HG02798 (cell line): ENCODE data around the gene SMIM3.
"Not testable (repeated sequence)": the region's sequence is repeated elsewhere in the genome, so short reads cannot be mapped to it uniquely, and the experiment has no call there.

ENCODE experiments used
- ATAC-seq: cut with Tn5 transposase; IDR thresholded peaks from one replicate; pipeline ENCODE4 v1.9.1; 2021; ENCODE audit warnings: mild to moderate bottlenecking; ENCODE audit not compliant: unreplicated experiment, poor library complexity

Gene SMIM3

GRCh38 chr5:150789943-150790611 is 11.5 kb downstream of the SMIM3 start:
- ATAC-seq = peak; percentile 94

GRCh38 chr5:150791536-150791935 is 13.0 kb downstream of the SMIM3 start:
- no peak for ATAC-seq

- not testable (repeated sequence) for ATAC-seq
Observed at GRCh38 chr5:150793423-150793888, 14.9 kb downstream of the SMIM3 start.

GRCh38 chr5:150794927-150795326 is 16.4 kb downstream of the SMIM3 start:
- ATAC-seq = no peak

GRCh38 chr5:150797384-150797783 is 18.8 kb downstream of the SMIM3 start:
- ATAC-seq = no peak

- ATAC-seq = no peak
Observed at GRCh38 chr5:150801117-150801927, 22.8 kb downstream of the SMIM3 start.

GRCh38 chr5:150804388-150804787 is 25.8 kb downstream of the SMIM3 start:
- ATAC-seq = no peak

- ATAC-seq = no peak
Observed at GRCh38 chr5:150809363-150809762, 30.8 kb downstream of the SMIM3 start.

- ATAC-seq = no peak
Observed at GRCh38 chr5:150815010-150815409, 36.5 kb downstream of the SMIM3 start.

- ATAC-seq = no peak
Observed at GRCh38 chr5:150816946-150817345, 38.4 kb downstream of the SMIM3 start.

GRCh38 chr5:150829744-150830143 is 51.2 kb downstream of the SMIM3 start:
- no peak for ATAC-seq

- ATAC-seq = not testable (repeated sequence)
Observed at GRCh38 chr5:150831821-150832220, 53.3 kb downstream of the SMIM3 start.

GRCh38 chr5:150836064-150836463 is 57.5 kb downstream of the SMIM3 start:
- no peak for ATAC-seq

- ATAC-seq = no peak
Observed at GRCh38 chr5:150836703-150837102, 58.1 kb downstream of the SMIM3 start.

GRCh38 chr5:150845185-150845859 is 66.8 kb downstream of the SMIM3 start:
- not testable (repeated sequence) for ATAC-seq

GRCh38 chr5:150846308-150846653 is 67.7 kb downstream of the SMIM3 start, which contains the start of gene IRGM:
Gene IRGM, plus strand, starts transcription at chr5:150846521. Its CDS starts 1,603 bp downstream, at chr5:150848124.
- not testable (repeated sequence) for ATAC-seq
